Thyroid gland (tissue), 4 donors: Measurements from ENCODE around the gene INPP5F. TPM values are rescaled to one million over a fixed set of nuclear protein-coding genes. Genes with fewer than 3 reads are reported as not detected.

Source experiments
- DNase-seq, 2 donors: peaks; one replicate each; pipeline ENCODE4 v3.0.0-alpha.2; 2019
- H3K27ac ChIP-seq, 3 donors: fragments of 200-600 bp; sonication (generic); 1 replicate in 2 of 3; 2 replicates in 1 of 3; pipeline ENCODE4 v1.5.1; 2016 to 2019; ENCODE audit warnings: mild to moderate bottlenecking in 1 of 3, moderate library complexity in 1 of 3
- H3K27me3 ChIP-seq: fragments of 200-600 bp; sonication (generic); one replicate; pipeline ENCODE4 v1.5.1; 2019
- H3K36me3 ChIP-seq, 2 donors: fragments of 200-600 bp; sonication (generic); one replicate each; pipeline ENCODE4 v1.5.1; 2016 to 2019
- H3K4me1 ChIP-seq, 2 donors: fragments of 200-600 bp; sonication (generic); one replicate each; pipeline ENCODE4 v1.5.1; 2017 to 2019
- H3K4me3 ChIP-seq, 3 donors: fragments of 200-600 bp; sonication (generic); replicated peaks in 1 of 3; 1 replicate in 2 of 3; 2 replicates in 1 of 3; pipeline ENCODE4 v1.5.1; 2016; ENCODE audit warnings: mild to moderate bottlenecking in 1 of 3
- H3K9me3 ChIP-seq: fragments of 200-600 bp; sonication (generic); one replicate; pipeline ENCODE4 v1.5.1; 2017
- POLR2A ChIP-seq, 2 donors: fragments of 450-650 bp; IDR thresholded peaks; one replicate each; pipeline ENCODE4 v1.6.1; 2017; ENCODE audit warnings: antibody characterized with exemption in 2 of 2, mild to moderate bottlenecking in 2 of 2, moderate library complexity in 1 of 2
- WGBS, 2 donors: methylation state at CpG; one replicate each; pipeline ENCODE4 v1.1.5; 2017; 5-methylcytosine and 5-hydroxymethylcytosine counted together
- intact Hi-C: fragments of 100-400 bp; cut with DNase I; formaldehyde crosslinking; loops from one replicate; pipeline ENCODE4 v1.15.1; 2023
- total RNA-seq, 4 donors: library from RNA; depleted of rRNA; stranded (reverse); fragments of >200 nt; gene quantifications; one replicate each; pipeline ENCODE4 v1.2.3, GENCODE V29; 2016
- TF ChIP-seq, protein P1 (sequence below), 6 experiments: fragments of 200-600 bp in 3 of 6; fragments of 450-650 bp in 3 of 6; sonication (generic) in 3 of 6; IDR thresholded peaks; one replicate each; pipeline ENCODE4 v1.5.1; 2016 to 2019; ENCODE audit warnings: antibody characterized with exemption in 6 of 6, mild to moderate bottlenecking in 2 of 6, inconsistent platforms in 1 of 6, moderate library complexity in 1 of 6

Gene INPP5F
- total RNA-seq, 4 donors from 2014 or later: 12.6 to 14.9 (median 13.4) TPM

DNA sequence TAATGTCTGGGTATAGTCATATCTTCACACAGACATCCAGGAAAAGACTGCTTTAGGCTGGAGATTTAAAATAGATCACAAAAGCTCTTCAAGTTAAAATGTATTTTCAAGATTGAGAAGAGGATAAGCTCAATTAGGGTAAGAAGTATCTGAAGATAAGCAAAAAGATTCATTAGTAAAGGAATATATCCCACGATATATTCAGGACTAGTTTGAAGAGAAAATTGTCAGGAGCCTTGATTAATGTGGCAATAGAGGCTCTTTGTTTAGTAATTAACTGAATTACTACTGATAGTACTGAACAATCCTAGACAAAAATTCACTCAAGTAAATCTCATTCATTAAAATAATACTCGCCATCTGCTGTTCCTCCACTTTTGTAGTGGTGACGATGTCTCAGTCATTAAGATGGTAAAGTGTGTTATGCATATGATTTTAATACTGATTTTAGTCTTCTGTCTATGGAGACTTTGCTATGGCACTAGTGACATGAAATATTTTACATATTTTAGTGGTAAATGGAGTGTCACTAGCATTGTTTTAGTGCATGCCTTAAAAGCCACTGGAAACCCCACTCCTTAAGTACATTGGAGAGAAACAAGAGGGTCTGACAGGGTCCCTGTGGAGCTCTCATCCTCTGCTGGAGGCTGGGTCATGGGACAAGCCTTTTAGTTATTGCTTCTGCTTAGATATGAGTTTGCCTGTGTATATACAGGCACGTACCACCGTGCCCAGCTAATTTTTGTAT, 32.8 kb downstream of the INPP5F start:
- no peak for DNase-seq
- H3K27ac ChIP-seq: no peak overlapping the region

GRCh38 chr10:119759832-119760231, 34.0 kb downstream of the INPP5F start:
- Histone ChIP-seq H3K9me3 (no peaks in the 10 kb centered on the region), H3K27me3 (no peaks in the 10 kb centered on the region), H3K36me3 (no peaks in the 10 kb centered on the region), H3K4me1 (peaks cover 12 to 15% of the 10 kb centered on the region in 2 donors), H3K27ac (peak overlapping the region; percentile 47 to 58 (median 52)), H3K4me3 (no peak overlapping the region)
- intact Hi-C loops: loop anchor here (10.0 kb wide), 1 partner anchor 55 kb away; no protein-coding TSS in a partner anchor
- TF ChIP-seq POLR2A (IDR thresholded peaks at IDR 0.05): no peak
- TF ChIP-seq, protein P1, sequence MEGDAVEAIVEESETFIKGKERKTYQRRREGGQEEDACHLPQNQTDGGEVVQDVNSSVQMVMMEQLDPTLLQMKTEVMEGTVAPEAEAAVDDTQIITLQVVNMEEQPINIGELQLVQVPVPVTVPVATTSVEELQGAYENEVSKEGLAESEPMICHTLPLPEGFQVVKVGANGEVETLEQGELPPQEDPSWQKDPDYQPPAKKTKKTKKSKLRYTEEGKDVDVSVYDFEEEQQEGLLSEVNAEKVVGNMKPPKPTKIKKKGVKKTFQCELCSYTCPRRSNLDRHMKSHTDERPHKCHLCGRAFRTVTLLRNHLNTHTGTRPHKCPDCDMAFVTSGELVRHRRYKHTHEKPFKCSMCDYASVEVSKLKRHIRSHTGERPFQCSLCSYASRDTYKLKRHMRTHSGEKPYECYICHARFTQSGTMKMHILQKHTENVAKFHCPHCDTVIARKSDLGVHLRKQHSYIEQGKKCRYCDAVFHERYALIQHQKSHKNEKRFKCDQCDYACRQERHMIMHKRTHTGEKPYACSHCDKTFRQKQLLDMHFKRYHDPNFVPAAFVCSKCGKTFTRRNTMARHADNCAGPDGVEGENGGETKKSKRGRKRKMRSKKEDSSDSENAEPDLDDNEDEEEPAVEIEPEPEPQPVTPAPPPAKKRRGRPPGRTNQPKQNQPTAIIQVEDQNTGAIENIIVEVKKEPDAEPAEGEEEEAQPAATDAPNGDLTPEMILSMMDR (IDR thresholded peaks at IDR 0.05): peak in 1 of 6 experiments; percentile 4
- WGBS, 2 donors: 21 to 55% methylated on average over 5 of the region's 5 CpGs
- peak; percentile 70 to 81 for DNase-seq

More for the DNA sequence above, 32.8 kb downstream of the INPP5F start:
- no peak overlapping the region for H3K4me3 ChIP-seq
- peaks cover 12 to 15% of the 10 kb centered on the region in 2 donors for H3K4me1 ChIP-seq
- TF ChIP-seq, protein P1 (IDR thresholded peaks at IDR 0.05): no peak
- no peak for TF ChIP-seq POLR2A (IDR thresholded peaks at IDR 0.05)
- intact Hi-C loops: loop anchor here (10.0 kb wide), 1 partner anchor 56 kb away; no protein-coding TSS in a partner anchor
- 89 to 91% methylated on average over 5 of the region's 5 CpGs for WGBS, 2 donors
- no peaks in the 10 kb centered on the region for H3K9me3 ChIP-seq
- H3K36me3 ChIP-seq: no peaks in the 10 kb centered on the region
- H3K27me3 ChIP-seq: no peaks in the 10 kb centered on the region

DNA sequence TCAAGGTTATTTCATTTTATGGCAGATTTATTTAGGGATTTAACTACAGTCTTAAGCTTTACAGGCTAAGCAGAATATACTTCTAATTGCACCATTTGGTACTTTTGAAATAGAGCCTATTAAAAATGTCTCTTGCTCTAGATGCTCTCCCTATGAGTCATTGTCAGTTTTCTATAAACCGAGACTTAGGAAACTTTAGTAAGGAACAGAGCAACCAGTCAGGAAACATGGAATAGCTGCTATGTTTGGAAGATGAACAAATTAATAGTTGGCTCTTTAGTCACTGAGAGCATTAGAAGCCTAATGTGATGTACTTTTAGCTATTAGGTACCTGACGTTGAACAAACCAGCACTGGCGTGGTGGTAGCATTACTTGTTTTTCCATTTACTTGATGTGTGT, 35.3 kb downstream of the INPP5F start:
- H3K27ac ChIP-seq: no peak overlapping the region
- 81 to 88% methylated on average over 3 of the region's 3 CpGs for WGBS, 2 donors
- no peaks in the 10 kb centered on the region for H3K27me3 ChIP-seq
- TF ChIP-seq, protein P1 (IDR thresholded peaks at IDR 0.05): no peak
- no peak for TF ChIP-seq POLR2A (IDR thresholded peaks at IDR 0.05)
- no peak for DNase-seq
- H3K4me1 ChIP-seq: peaks cover 12 to 15% of the 10 kb centered on the region in 2 donors
- no peak overlapping the region for H3K4me3 ChIP-seq
- intact Hi-C loops: no loop called here
- no peaks in the 10 kb centered on the region for H3K9me3 ChIP-seq
- no peaks in the 10 kb centered on the region for H3K36me3 ChIP-seq

DNA sequence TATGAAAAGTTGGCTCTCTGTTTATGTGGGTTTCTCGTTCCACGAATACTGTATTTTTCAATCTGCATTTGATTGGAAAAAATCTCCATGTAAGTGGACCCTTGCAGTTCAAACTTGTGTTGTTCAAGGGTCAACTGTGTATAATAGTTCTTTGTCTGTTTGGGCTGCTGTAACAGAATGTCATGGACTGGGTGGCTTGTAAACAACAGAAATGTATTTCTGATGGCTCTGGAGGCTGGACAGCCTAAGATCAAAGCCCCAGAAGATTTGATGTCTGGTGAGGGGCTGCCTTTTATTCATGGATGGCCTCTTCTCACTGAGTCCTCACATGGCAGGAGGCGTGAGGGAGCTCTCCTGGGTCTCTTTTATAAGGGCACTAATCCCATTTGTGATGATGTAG, 36.2 kb downstream of the INPP5F start:
- H3K4me3 ChIP-seq: no peak overlapping the region
- H3K4me1 ChIP-seq: peaks cover 12 to 15% of the 10 kb centered on the region in 2 donors
- no peaks in the 10 kb centered on the region for H3K36me3 ChIP-seq
- H3K27ac ChIP-seq: no peak overlapping the region
- H3K9me3 ChIP-seq: no peaks in the 10 kb centered on the region
- WGBS, 2 donors: 97 to 99% methylated on average over 3 of the region's 3 CpGs
- intact Hi-C loops: no loop called here
- no peaks in the 10 kb centered on the region for H3K27me3 ChIP-seq
- no peak for DNase-seq
- TF ChIP-seq, protein P1 (IDR thresholded peaks at IDR 0.05): no peak
- TF ChIP-seq POLR2A (IDR thresholded peaks at IDR 0.05): no peak
